ENCODE measurements around the gene MMP24. TPM values are rescaled to one million over a fixed set of nuclear protein-coding genes. Genes with fewer than 3 reads are reported as not detected.

The MMP24 gene
- total RNA-seq, 1 experiment from 2014 or later: 0.91 TPM

GRCh38 chr20:35215066-35215956 is 11.2 kb upstream of the MMP24 start:
- Histone ChIP-seq H2AFZ (ENCODE audit: low read length) (no peak overlapping the region; the same call in 1 of the 2 replicates), H3K4me1 (ENCODE audit: insufficient read depth, low read length) (peaks cover 18% of the 10 kb centered on the region), H3K36me3 (ENCODE audit: low read depth, low read length) (no peaks in the 10 kb centered on the region), H3F3A (ENCODE audit: low read length, unreplicated experiment) (no peaks in the 10 kb centered on the region), H3K9me2 (replicated peaks; ENCODE audit: low read length) (no peaks in the 10 kb centered on the region), H3K79me2 (ENCODE audit: low read length) (no peaks in the 10 kb centered on the region), H3K27ac (ENCODE audit: low read length) (peak overlapping the region; percentile 39), H3K9me3 (ENCODE audit: low read length) (no peaks in the 10 kb centered on the region), H3K27me3 (ENCODE audit: low read length) (no peaks in the 10 kb centered on the region), H4K20me1 (ENCODE audit: low read length) (no peaks in the 10 kb centered on the region), H3K4me3 (ENCODE audit: low read length) (no peak overlapping the region), H3K9ac (ENCODE audit: low read length) (no peak overlapping the region), H3K4me2 (ENCODE audit: low read length) (peak overlapping the region; percentile 19)
- ATAC-seq (peak; percentile 84), DNase-seq (peak; percentile 89)
- BruUV-seq (replicated peaks): TSS peak; percentile 31
- TF ChIP-seq CTCF (conservative IDR thresholded peaks at IDR 0.05; ENCODE audit: low read depth, low read length): no peak
- TF ChIP-seq EZH2phosphoT487 (IDR thresholded peaks at IDR 0.05; ENCODE audit: borderline replicate concordance, low read length): no peak
- no peak for TF ChIP-seq EZH2 (IDR thresholded peaks at IDR 0.05; ENCODE audit: low read length, unreplicated experiment)
- intact Hi-C loops (cut with micrococcal nuclease): loop anchor here (2.0 kb wide), 1 partner anchor 47 kb away; no protein-coding TSS in a partner anchor
- POLR2A ChIA-PET (ENCODE audit: unreplicated experiment): no interaction called here
- CTCF ChIA-PET: interaction anchor here (0.7 to 2.1 kb wide), 3 partner anchors 70 to 122 kb away, joined by 4 to 9 read pairs (median 8); no protein-coding TSS in a partner anchor

DNA sequence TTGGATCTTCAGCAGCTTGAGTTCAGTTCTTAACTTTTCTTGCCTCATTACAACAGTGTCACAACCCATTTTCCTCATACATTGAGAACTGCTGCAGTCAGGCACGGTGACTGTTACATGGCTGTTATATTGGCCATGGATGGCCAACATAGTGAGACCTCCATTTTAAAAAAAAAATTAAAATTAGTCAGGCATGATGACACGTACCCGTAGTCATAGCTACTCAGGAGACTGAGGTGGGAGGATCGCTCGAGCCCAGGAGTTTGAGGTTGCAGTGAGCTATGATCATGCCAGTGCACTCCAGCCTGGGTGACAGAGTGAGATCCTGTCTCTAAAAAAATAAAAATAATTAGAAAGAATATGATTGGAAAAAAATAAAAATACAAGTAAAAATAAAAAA is 9.9 kb upstream of the MMP24 start:
- H3K4me1 ChIP-seq (ENCODE audit: insufficient read depth, low read length): peaks cover 18% of the 10 kb centered on the region
- H3K36me3 ChIP-seq (ENCODE audit: low read depth, low read length): no peaks in the 10 kb centered on the region
- intact Hi-C loops (cut with micrococcal nuclease): no loop called here
- no peak overlapping the region for H3K4me3 ChIP-seq (ENCODE audit: low read length)
- BruUV-seq (replicated peaks): no TSS peak
- no peak overlapping the region for H3K27ac ChIP-seq (ENCODE audit: low read length)
- TF ChIP-seq EZH2phosphoT487 (IDR thresholded peaks at IDR 0.05; ENCODE audit: borderline replicate concordance, low read length) (no peak), EZH2 (IDR thresholded peaks at IDR 0.05; ENCODE audit: low read length, unreplicated experiment) (no peak)
- H3K79me2 ChIP-seq (ENCODE audit: low read length): no peaks in the 10 kb centered on the region
- no peak overlapping the region for H3K9ac ChIP-seq (ENCODE audit: low read length)
- ATAC-seq (no peak), DNase-seq (peak; percentile 23)
- ChIA-PET POLR2A (ENCODE audit: unreplicated experiment) (no interaction called here), CTCF (interaction anchor here (2.1 kb wide), 1 partner anchor 72 kb away, joined by 9 read pairs; no protein-coding TSS in a partner anchor)
- no peaks in the 10 kb centered on the region for H3F3A ChIP-seq (ENCODE audit: low read length, unreplicated experiment)
- no peaks in the 10 kb centered on the region for H3K9me2 ChIP-seq (replicated peaks; ENCODE audit: low read length)
- no peak overlapping the region for H2AFZ ChIP-seq (ENCODE audit: low read length)
- no peaks in the 10 kb centered on the region for H3K27me3 ChIP-seq (ENCODE audit: low read length)
- no peaks in the 10 kb centered on the region for H4K20me1 ChIP-seq (ENCODE audit: low read length)
- H3K4me2 ChIP-seq (ENCODE audit: low read length): no peak overlapping the region
- H3K9me3 ChIP-seq (ENCODE audit: low read length): no peaks in the 10 kb centered on the region

GRCh38 chr20:35223941-35224340 is 2.5 kb upstream of the MMP24 start:
- H3K27me3 ChIP-seq (ENCODE audit: low read length): peaks cover 23% of the 10 kb centered on the region
- H2AFZ ChIP-seq (ENCODE audit: low read length): no peak overlapping the region
- POLR2A ChIA-PET (ENCODE audit: unreplicated experiment): no interaction called here
- no peak overlapping the region for H3K4me2 ChIP-seq (ENCODE audit: low read length)
- H3K9me2 ChIP-seq (replicated peaks; ENCODE audit: low read length): no peaks in the 10 kb centered on the region
- H3K79me2 ChIP-seq (ENCODE audit: low read length): no peaks in the 10 kb centered on the region
- no peaks in the 10 kb centered on the region for H3K9me3 ChIP-seq (ENCODE audit: low read length)
- no peaks in the 10 kb centered on the region for H3K4me1 ChIP-seq (ENCODE audit: insufficient read depth, low read length)
- no TSS peak for BruUV-seq (replicated peaks)
- ATAC-seq (no peak), DNase-seq (no peak)
- no peak overlapping the region for H3K9ac ChIP-seq (ENCODE audit: low read length)
- intact Hi-C loops (cut with micrococcal nuclease): no loop called here
- no peaks in the 10 kb centered on the region for H4K20me1 ChIP-seq (ENCODE audit: low read length)
- H3K27ac ChIP-seq (ENCODE audit: low read length): no peak overlapping the region
- H3K36me3 ChIP-seq (ENCODE audit: low read depth, low read length): no peaks in the 10 kb centered on the region
- TF ChIP-seq EZH2phosphoT487 (IDR thresholded peaks at IDR 0.05; ENCODE audit: borderline replicate concordance, low read length): no peak
- no peak for TF ChIP-seq EZH2 (IDR thresholded peaks at IDR 0.05; ENCODE audit: low read length, unreplicated experiment)
- no peak for TF ChIP-seq CTCF (conservative IDR thresholded peaks at IDR 0.05; ENCODE audit: low read depth, low read length)
- CTCF ChIA-PET: interaction anchor here (0.6 kb wide), 1 partner anchor 41 kb away, joined by 8 read pairs; no protein-coding TSS in a partner anchor
- no peaks in the 10 kb centered on the region for H3F3A ChIP-seq (ENCODE audit: low read length, unreplicated experiment)
- H3K4me3 ChIP-seq (ENCODE audit: low read length): no peak overlapping the region

Measured in PC-3 (cell line).